Adrenal gland (tissue), 5 donors: ENCODE results near the gene MAGEA2B.

Source experiments
- POLR2A ChIP-seq, 2 donors: fragments of 450-650 bp; IDR thresholded peaks; one replicate each; pipeline ENCODE4 v1.6.1; 2017; ENCODE audit warnings: antibody characterized with exemption in 2 of 2, mild to moderate bottlenecking in 2 of 2, moderate library complexity in 1 of 2
- TF ChIP-seq, protein P1 (sequence below), 6 experiments: fragments of 450-650 bp in 4 of 6; fragments of 200-600 bp in 2 of 6; sonication (generic) in 1 of 6; IDR thresholded peaks; 1 replicate in 5 of 6; 2 replicates in 1 of 6; pipeline versions ENCODE4 v1.5.1 to v1.8.0; 2016 to 2021; ENCODE audit warnings: antibody characterized with exemption in 6 of 6, mild to moderate bottlenecking in 2 of 6, moderate library complexity in 1 of 6
- donor health status: DM: no; HTN: no; CAD: no.

- TF ChIP-seq, protein P1, sequence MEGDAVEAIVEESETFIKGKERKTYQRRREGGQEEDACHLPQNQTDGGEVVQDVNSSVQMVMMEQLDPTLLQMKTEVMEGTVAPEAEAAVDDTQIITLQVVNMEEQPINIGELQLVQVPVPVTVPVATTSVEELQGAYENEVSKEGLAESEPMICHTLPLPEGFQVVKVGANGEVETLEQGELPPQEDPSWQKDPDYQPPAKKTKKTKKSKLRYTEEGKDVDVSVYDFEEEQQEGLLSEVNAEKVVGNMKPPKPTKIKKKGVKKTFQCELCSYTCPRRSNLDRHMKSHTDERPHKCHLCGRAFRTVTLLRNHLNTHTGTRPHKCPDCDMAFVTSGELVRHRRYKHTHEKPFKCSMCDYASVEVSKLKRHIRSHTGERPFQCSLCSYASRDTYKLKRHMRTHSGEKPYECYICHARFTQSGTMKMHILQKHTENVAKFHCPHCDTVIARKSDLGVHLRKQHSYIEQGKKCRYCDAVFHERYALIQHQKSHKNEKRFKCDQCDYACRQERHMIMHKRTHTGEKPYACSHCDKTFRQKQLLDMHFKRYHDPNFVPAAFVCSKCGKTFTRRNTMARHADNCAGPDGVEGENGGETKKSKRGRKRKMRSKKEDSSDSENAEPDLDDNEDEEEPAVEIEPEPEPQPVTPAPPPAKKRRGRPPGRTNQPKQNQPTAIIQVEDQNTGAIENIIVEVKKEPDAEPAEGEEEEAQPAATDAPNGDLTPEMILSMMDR (IDR thresholded peaks at IDR 0.05), result no peak
- TF ChIP-seq POLR2A (IDR thresholded peaks at IDR 0.05), result no peak
Observed at GRCh38 chrX:152725409-152725808, 11.0 kb downstream of the MAGEA2B start.
